Limb (tissue), 2 donors: ENCODE measurements around the gene MIR17HG.
"Not testable (repeated sequence)": the region's sequence is repeated elsewhere in the genome, so short reads cannot be mapped to it uniquely, and the experiment has no call there.

Source experiments
- DNase-seq, 2 donors: peaks; one replicate each; pipeline ENCODE4 v3.0.0-alpha.2; 2016; ENCODE audit errors: extremely low spot score in 2 of 2

The MIR17HG gene

GRCh38 chr13:91347202-91347995 lies at the start of gene MIR17HG:
MIR17HG (plus strand) TSS chr13:91347687.
- peak; percentile 91 to 93 for DNase-seq

- no peak for DNase-seq
These were observed 49.4 kb upstream of the MIR17HG start for GRCh38 chr13:91298060-91298459.

- no peak for DNase-seq
These were observed 45.4 kb upstream of the MIR17HG start for GRCh38 chr13:91302111-91302510.

DNA sequence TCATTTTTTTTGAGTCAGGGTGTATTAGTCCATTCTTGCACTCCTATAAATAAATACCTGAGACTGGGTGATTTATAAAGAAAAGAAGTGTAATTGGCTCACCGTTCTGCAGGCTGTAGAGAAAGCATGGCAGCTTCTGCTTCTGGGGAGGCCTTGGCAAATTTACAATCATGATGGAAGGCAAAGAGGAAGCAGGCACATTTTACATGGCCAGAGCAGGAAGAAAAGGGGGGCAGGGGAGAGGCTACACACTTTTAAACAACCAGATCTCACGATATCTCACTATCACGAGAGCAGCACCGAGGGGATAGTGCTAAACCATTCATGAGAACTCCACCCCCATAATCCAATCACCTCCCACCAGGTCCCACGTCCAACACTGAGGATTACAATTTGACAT lies 44.5 kb upstream of the MIR17HG start:
- no peak for DNase-seq

DNA sequence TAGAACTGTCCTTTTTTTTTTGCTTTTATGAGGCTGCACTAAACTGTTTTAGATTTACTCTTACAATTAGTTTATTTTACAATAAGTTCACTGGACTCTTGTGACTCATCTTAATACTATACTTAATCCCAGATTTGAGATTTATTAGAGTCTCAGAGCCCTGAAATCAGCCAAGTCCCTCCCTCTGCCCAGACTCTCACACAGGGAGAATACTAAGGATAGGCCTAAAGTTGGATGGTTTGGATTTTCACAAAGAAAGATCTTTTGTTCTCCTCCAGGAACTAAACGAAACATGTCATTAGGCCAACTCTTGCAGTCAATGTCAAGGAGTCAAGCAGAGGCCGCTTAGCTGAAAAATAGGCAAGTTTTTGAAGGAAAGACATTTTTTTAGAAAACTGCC lies 42.7 kb upstream of the MIR17HG start:
- peak in 1 of 2 donors; percentile 48 for DNase-seq

DNA sequence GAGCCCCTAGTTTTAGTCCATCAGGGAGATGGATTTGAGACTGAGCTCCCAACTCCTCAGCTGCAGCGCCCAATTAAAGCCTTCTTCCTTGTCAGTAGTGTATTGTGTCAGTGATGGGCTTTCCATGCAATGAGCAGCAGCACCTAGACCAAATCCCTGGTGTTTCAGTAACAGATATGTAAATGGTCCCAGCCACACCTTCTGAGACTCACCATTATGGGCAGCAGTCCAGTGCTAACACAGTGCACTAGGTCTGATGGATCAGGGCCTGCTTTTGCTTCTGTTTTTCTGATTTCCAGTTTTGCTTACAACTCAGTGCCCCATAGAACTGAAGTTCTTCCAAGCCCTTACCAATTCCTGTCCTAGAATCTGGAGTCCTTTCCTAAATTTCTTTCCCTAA lies 41.8 kb upstream of the MIR17HG start:
- DNase-seq = no peak

- no peak for DNase-seq
These were observed 39.6 kb upstream of the MIR17HG start for GRCh38 chr13:91307887-91308286.

DNA sequence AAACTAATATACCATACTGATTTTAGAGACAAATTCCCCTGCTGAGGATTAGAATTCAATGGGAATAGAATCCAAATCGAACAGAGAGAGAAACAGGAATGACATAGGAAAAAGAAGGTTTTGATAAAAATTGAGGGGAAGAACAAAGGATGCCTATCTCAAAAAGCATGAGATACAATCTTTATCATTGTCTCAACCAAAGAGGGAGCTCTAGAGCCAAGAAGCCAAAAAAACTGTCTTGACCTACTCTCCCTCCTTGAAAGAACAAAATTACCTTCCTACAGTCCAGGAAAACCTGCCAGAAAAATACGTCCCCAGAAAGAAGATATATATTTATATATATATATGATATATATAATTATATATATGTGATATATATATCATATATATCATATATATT lies 39.2 kb upstream of the MIR17HG start:
- no peak for DNase-seq

- DNase-seq = no peak
These were observed 36.0 kb upstream of the MIR17HG start for GRCh38 chr13:91311491-91311890.

DNA sequence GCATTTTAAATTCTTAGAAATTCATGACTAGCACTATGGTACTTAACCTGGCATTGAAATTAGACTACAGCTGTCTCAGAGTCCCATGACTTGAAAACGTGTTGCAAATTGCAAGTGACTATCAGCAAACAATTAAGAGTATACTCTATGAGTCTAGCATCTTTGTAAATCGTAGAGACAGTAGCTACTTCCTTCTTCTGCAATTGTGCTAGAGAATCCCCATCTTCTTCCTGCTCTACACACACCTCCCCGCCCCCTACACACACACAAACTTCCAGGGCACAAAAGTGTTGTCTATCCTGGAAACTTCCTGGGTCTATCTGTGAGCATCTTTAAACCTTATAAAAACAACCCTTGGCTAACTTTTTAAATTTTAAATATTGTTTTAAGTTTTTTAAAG lies 35.2 kb upstream of the MIR17HG start:
- no peak for DNase-seq

- DNase-seq = peak in 1 of 2 donors; percentile 24
These were observed 34.4 kb upstream of the MIR17HG start for GRCh38 chr13:91313103-91313502.

DNA sequence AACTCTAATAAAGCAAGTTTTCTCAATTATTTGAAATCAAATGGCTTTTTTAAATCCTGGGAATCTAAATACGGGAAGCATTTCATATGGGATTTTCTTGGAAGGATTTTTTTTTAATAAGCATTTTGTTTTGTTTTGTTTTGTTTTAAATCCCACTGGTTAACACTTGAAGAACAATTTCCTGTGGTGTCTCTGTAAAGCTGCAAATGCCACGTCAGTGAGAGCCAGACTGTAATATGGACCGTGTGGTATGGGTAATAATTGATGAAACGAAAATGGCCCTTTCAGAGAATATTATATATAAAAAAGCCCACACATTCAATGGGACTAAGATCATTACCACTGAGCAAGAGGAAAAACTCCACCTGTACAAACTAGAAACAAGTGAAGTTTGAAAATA lies 33.9 kb upstream of the MIR17HG start:
- no peak for DNase-seq

GRCh38 chr13:91314888-91315287 lies 32.6 kb upstream of the MIR17HG start:
- DNase-seq = no peak

- no peak for DNase-seq
These were observed 28.6 kb upstream of the MIR17HG start for GRCh38 chr13:91318886-91319285.

- no peak for DNase-seq
These were observed 27.5 kb upstream of the MIR17HG start for GRCh38 chr13:91319996-91320395.

DNA sequence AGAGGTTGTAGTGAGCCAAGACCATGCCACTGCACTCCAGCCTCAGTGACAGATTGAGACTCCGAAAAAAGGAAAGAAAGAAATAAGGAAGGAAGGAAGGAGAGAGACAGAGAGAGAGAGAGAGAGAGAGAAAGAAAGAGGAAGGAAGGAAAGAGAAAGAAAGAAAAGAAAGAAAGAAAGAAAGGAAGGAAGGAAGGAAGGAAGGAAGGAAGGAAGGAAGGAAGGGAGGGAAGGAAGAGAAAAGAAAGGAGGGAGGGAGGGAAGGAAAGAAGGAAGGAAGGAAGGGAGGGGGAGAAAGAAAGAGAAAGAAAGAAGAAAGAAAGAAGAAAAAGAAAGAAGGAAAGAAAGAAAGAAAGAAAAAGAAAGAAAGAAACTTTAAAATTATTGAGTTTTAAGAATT lies 26.5 kb upstream of the MIR17HG start:
- DNase-seq = not testable (repeated sequence)

- DNase-seq = no peak
These were observed 24.1 kb upstream of the MIR17HG start for GRCh38 chr13:91323349-91323748.

- DNase-seq = no peak
These were observed 21.3 kb upstream of the MIR17HG start for GRCh38 chr13:91326146-91326545.

DNA sequence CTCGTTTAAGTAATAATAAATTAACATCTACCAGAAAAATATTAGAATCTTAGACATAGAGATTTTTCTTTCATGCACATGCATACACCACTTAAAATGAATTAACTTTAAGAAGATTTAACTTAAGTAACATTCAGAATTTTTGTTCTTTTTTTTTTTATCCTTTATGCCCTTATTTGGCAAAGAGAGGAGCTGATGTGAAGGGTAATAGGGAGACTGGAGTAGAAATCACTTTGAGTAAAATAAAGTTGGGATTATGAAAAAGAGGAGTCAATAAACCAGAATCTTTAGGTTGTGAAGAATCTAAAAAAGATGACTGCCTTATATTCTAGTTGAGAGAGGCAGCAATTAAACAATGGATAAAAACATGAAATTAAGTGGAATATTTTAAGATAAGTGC lies 18.8 kb upstream of the MIR17HG start:
- no peak for DNase-seq

DNA sequence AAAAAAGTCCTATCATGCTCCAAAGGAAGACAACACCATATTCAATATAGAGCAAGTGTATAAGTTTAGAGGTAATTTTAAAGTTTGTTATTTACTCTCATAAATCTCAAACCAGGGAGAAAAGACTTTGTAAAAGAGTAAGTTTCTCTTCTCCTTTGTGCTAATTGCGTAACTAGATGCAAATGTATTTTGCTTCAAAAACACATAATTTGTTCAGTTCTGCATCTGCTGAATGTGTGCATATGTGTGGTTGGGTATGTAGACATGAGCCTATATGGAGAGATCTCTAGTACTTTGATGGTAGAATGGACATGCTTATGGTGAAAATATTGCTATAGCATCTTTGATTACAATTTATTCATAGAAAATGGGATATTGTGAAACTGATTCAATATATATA lies 17.8 kb upstream of the MIR17HG start:
- no peak for DNase-seq

GRCh38 chr13:91331047-91331915 lies 16.2 kb upstream of the MIR17HG start:
- no peak for DNase-seq

DNA sequence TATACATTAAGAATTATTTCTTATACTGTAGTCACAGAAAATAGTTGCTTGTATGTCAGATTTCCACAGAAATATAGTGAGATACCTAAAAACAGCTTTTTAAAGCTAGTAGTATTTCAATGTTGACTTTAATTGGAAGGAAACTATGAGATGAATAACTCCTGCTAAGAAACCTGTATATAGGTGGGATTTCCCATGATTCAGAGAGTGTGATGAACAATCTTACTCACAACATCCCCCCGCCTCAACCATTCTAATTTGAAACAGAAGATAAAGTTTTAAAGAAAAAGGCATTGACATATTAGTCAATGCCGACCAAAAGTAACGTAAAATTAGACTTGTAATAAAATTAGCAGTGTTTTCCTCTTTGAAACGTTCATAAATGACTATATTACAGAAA lies 1.4 kb upstream of the MIR17HG start:
- DNase-seq = no peak

GRCh38 chr13:91346850-91347201 lies 661 bp upstream of the MIR17HG start:
- DNase-seq = peak in 1 of 2 donors; percentile 48
